RWPE2 (cell line): ENCODE measurements around the gene MALRD1.

Source experiments
- ATAC-seq: fragments of 200-7000 bp; cut with Tn5 transposase; 3 replicates; pipeline ENCODE4 v1.9.1; 2021; ENCODE audit warnings: low read depth
- DNase-seq: peaks from one replicate; pipeline ENCODE4 v3.0.0-alpha.2; 2020; ENCODE audit warnings: low spot score
- H3K27ac ChIP-seq: fragments of 450-650 bp; 2 replicates; pipeline ENCODE4 v1.5.1; 2017; ENCODE audit warnings: mild to moderate bottlenecking; ENCODE audit not compliant: poor library complexity, severe bottlenecking
- H3K27me3 ChIP-seq: fragments of 250-450 bp; sonication (Bioruptor Pico); 2 replicates; pipeline ENCODE4 v1.5.1; 2021; ENCODE audit warnings: mild to moderate bottlenecking, moderate library complexity; ENCODE audit not compliant: insufficient read depth, poor library complexity, severe bottlenecking
- H3K36me3 ChIP-seq: fragments of 250-450 bp; sonication (Bioruptor Pico); 2 replicates; pipeline ENCODE4 v1.5.1; 2020; ENCODE audit warnings: low read depth, mild to moderate bottlenecking, moderate library complexity
- H3K4me1 ChIP-seq: fragments of 250-450 bp; sonication (Bioruptor Pico); 2 replicates; pipeline ENCODE4 v1.5.1; 2021; ENCODE audit warnings: mild to moderate bottlenecking, moderate library complexity; ENCODE audit not compliant: insufficient read depth, poor library complexity, severe bottlenecking
- H3K4me3 ChIP-seq: fragments of 250-450 bp; sonication (Bioruptor Pico); 2 replicates; pipeline ENCODE4 v1.5.1; 2021; ENCODE audit warnings: mild to moderate bottlenecking, moderate library complexity; ENCODE audit not compliant: severe bottlenecking
- H3K9me3 ChIP-seq: fragments of 250-450 bp; sonication (Bioruptor Pico); 2 replicates; pipeline ENCODE4 v1.5.1; 2021; ENCODE audit warnings: mild to moderate bottlenecking, moderate library complexity; ENCODE audit not compliant: severe bottlenecking
- TF ChIP-seq, protein P1 (sequence below): fragments of 450-650 bp; IDR thresholded peaks from one replicate; pipeline ENCODE4 v1.5.1; 2017; ENCODE audit warnings: mild to moderate bottlenecking, moderate library complexity; ENCODE audit not compliant: poor library complexity, severe bottlenecking

Gene MALRD1

GRCh38 chr10:19194866-19195265 lies 146.3 kb downstream of the MALRD1 start:
- Histone ChIP-seq H3K27ac (no peak overlapping the region), H3K4me3 (no peak overlapping the region), H3K4me1 (peaks cover 9% of the 10 kb centered on the region), H3K36me3 (no peaks in the 10 kb centered on the region), H3K27me3 (no peaks in the 10 kb centered on the region), H3K9me3 (no peaks in the 10 kb centered on the region)
- TF ChIP-seq, protein P1, sequence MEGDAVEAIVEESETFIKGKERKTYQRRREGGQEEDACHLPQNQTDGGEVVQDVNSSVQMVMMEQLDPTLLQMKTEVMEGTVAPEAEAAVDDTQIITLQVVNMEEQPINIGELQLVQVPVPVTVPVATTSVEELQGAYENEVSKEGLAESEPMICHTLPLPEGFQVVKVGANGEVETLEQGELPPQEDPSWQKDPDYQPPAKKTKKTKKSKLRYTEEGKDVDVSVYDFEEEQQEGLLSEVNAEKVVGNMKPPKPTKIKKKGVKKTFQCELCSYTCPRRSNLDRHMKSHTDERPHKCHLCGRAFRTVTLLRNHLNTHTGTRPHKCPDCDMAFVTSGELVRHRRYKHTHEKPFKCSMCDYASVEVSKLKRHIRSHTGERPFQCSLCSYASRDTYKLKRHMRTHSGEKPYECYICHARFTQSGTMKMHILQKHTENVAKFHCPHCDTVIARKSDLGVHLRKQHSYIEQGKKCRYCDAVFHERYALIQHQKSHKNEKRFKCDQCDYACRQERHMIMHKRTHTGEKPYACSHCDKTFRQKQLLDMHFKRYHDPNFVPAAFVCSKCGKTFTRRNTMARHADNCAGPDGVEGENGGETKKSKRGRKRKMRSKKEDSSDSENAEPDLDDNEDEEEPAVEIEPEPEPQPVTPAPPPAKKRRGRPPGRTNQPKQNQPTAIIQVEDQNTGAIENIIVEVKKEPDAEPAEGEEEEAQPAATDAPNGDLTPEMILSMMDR = no peak
- DNase-seq (no peak), ATAC-seq (no peak)

GRCh38 chr10:19195698-19196097 lies 147.1 kb downstream of the MALRD1 start:
- Histone ChIP-seq H3K36me3 (no peaks in the 10 kb centered on the region), H3K27me3 (no peaks in the 10 kb centered on the region), H3K9me3 (no peaks in the 10 kb centered on the region), H3K4me1 (peaks cover 9% of the 10 kb centered on the region), H3K4me3 (no peak overlapping the region), H3K27ac (no peak overlapping the region)
- DNase-seq = no peak
- TF ChIP-seq, protein P1 = no peak
- no peak for ATAC-seq

GRCh38 chr10:19200211-19200610 lies 151.6 kb downstream of the MALRD1 start:
- H3K4me3 ChIP-seq = no peak overlapping the region
- DNase-seq (no peak), ATAC-seq (no peak)
- H3K36me3 ChIP-seq = no peaks in the 10 kb centered on the region
- TF ChIP-seq, protein P1 = no peak
- H3K27ac ChIP-seq = no peak overlapping the region
- H3K4me1 ChIP-seq = no peaks in the 10 kb centered on the region
- no peaks in the 10 kb centered on the region for H3K9me3 ChIP-seq
- no peaks in the 10 kb centered on the region for H3K27me3 ChIP-seq

DNA sequence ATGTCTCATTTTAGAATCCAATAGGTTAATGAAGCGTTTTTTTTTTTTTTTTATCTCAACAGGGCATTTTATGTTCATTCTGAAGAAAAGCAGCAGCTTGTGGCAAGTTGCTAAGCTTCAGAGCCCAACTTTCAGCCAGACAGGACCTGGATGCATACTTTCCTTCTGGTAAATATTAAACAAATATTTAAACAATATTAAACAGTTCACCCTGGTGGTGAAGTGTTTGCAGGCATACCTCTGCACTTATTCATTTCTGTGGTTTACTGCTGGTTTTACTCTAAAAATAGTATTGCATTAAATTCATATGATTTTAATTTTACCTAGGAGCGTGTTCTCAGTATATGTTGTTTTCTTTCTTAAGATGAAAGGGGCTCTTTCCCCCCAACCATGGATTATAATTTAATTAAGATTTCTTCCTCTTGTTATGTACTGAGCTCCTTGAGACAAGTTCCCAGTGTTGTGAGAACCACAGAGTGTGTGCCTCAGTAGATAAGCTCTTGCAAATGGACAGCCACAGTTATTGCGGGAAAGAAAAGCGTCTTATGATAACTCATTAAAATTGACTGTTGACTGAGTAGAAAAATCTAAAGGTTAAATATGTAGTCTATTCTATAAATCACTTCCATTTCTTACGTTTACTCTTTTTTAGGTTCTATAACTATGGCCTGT lies 155.8 kb downstream of the MALRD1 start:
- TF ChIP-seq, protein P1 = no peak
- ATAC-seq (peak; percentile 41; the same call in 2 of the 3 replicates), DNase-seq (no peak)
- H3K36me3 ChIP-seq = no peaks in the 10 kb centered on the region
- H3K4me3 ChIP-seq = no peak overlapping the region
- no peaks in the 10 kb centered on the region for H3K4me1 ChIP-seq
- H3K9me3 ChIP-seq = no peaks in the 10 kb centered on the region
- H3K27ac ChIP-seq = no peak overlapping the region
- H3K27me3 ChIP-seq = no peaks in the 10 kb centered on the region

DNA sequence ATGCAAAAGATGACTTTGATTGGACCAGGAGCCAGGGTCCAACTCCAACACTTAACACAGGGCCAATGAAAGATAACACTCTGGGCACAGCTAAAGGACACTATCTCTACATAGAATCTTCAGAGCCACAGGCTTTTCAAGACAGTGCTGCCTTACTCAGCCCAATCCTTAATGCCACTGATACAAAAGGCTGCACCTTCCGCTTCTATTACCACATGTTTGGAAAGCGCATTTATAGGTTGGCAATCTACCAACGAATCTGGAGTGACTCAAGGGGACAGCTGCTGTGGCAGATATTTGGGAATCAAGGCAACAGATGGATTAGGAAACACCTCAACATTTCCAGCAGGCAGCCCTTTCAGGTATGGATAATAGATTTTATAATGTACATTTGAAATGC lies 160.7 kb downstream of the MALRD1 start:
- DNase-seq (no peak), ATAC-seq (0 out of 3 replicates have a peak, but pooled peaks have one; percentile 36)
- Histone ChIP-seq H3K4me1 (no peaks in the 10 kb centered on the region), H3K27ac (no peak overlapping the region), H3K9me3 (no peaks in the 10 kb centered on the region), H3K4me3 (no peak overlapping the region), H3K27me3 (no peaks in the 10 kb centered on the region), H3K36me3 (no peaks in the 10 kb centered on the region)
- TF ChIP-seq, protein P1 = no peak
